A673 (cell line): ENCODE results near the gene CDC42BPB. TPM values are rescaled to one million over a fixed set of nuclear protein-coding genes. Genes with fewer than 3 reads are reported as not detected.

Experiments
- BruUV-seq: library from RNA; stranded (reverse); fragments of 400-500 nt; replicated peaks from 2 replicates; lab custom pipeline; 2021; lab: Mats Ljungman, UMichigan
- CTCF ChIA-PET: fragments of 300-600 bp; sonication (Branson Sonifier 250); formaldehyde crosslinking; loops from one replicate; lab custom pipeline; 2022; ENCODE audit warnings: antibody characterized with exemption; lab: Charles Lee
- POLR2A ChIA-PET: fragments of 300-600 bp; sonication (Branson Sonifier 250); formaldehyde crosslinking; loops from one replicate; lab custom pipeline; 2022; ENCODE audit warnings: antibody characterized with exemption; ENCODE audit not compliant: low non-redundant PET; lab: Charles Lee
- DNase-seq: peaks from one replicate; pipeline ENCODE4 v3.0.0-alpha.2; 2015; ENCODE audit warnings: low spot score
- H3K27ac ChIP-seq: fragments of 200-600 bp; sonication (generic); 2 replicates; pipeline ENCODE4 v1.5.1; 2016; ENCODE audit warnings: mixed run types, low read depth, mild to moderate bottlenecking, mixed read lengths, antibody characterized with exemption, low read length; ENCODE audit not compliant: poor library complexity, severe bottlenecking
- H3K27me3 ChIP-seq: fragments of 200-600 bp; sonication (generic); replicated peaks from 2 replicates; pipeline ENCODE4 v1.6.1; 2017; ENCODE audit warnings: mixed run types, low read depth, mild to moderate bottlenecking, mixed read lengths, antibody characterized with exemption, low read length; ENCODE audit not compliant: insufficient read depth, poor library complexity
- H3K36me3 ChIP-seq: fragments of 200-600 bp; sonication (generic); 2 replicates; pipeline ENCODE4 v1.6.1; 2016; ENCODE audit warnings: mixed run types, mild to moderate bottlenecking, mixed read lengths, antibody characterized with exemption, low read length; ENCODE audit not compliant: insufficient read depth, poor library complexity, severe bottlenecking
- H3K4me1 ChIP-seq: fragments of 200-600 bp; sonication (generic); 2 replicates; pipeline ENCODE4 v1.6.1; 2017; ENCODE audit warnings: mixed run types, mild to moderate bottlenecking, mixed read lengths, antibody characterized with exemption, low read length; ENCODE audit not compliant: insufficient read depth, poor library complexity, severe bottlenecking
- H3K4me3 ChIP-seq: fragments of 200-600 bp; sonication (generic); 2 replicates; pipeline ENCODE4 v1.5.1; 2016; ENCODE audit warnings: low read depth, mixed run types, mild to moderate bottlenecking, mixed read lengths, low read length; ENCODE audit not compliant: poor library complexity, severe bottlenecking
- H3K9me3 ChIP-seq: fragments of 200-600 bp; sonication (generic); 2 replicates; pipeline ENCODE4 v1.6.1; 2016; ENCODE audit warnings: mixed run types, low read depth, mild to moderate bottlenecking, mixed read lengths, antibody characterized with exemption, low read length; ENCODE audit not compliant: poor library complexity, severe bottlenecking
- EZH2 ChIP-seq: fragments of 200-600 bp; sonication (generic); IDR thresholded peaks from 2 replicates; pipeline ENCODE4 v1.6.1; 2017; ENCODE audit warnings: borderline replicate concordance, low read depth, mild to moderate bottlenecking, mixed read lengths, antibody characterized with exemption, low read length; ENCODE audit not compliant: poor library complexity, severe bottlenecking
- intact Hi-C: fragments of 100-400 bp; cut with micrococcal nuclease; formaldehyde crosslinking; loops from one replicate; pipeline ENCODE4 v1.10.0; 2022; ENCODE audit not compliant: unreplicated experiment
- total RNA-seq: library from RNA; stranded (reverse); gene quantifications from 2 replicates; pipeline ENCODE4 v1.2.3, GENCODE V29; 2021
- TF ChIP-seq, protein P1 (sequence below): fragments of 300-800, 200-600 bp; sonication (generic); conservative IDR thresholded peaks from 2 replicates; pipeline ENCODE4 v1.5.1; 2017; ENCODE audit warnings: low read depth, mild to moderate bottlenecking, antibody characterized with exemption, low read length, moderate library complexity, mixed read lengths

Gene CDC42BPB
- total RNA-seq, 1 experiment from 2014 or later: 103 TPM

DNA sequence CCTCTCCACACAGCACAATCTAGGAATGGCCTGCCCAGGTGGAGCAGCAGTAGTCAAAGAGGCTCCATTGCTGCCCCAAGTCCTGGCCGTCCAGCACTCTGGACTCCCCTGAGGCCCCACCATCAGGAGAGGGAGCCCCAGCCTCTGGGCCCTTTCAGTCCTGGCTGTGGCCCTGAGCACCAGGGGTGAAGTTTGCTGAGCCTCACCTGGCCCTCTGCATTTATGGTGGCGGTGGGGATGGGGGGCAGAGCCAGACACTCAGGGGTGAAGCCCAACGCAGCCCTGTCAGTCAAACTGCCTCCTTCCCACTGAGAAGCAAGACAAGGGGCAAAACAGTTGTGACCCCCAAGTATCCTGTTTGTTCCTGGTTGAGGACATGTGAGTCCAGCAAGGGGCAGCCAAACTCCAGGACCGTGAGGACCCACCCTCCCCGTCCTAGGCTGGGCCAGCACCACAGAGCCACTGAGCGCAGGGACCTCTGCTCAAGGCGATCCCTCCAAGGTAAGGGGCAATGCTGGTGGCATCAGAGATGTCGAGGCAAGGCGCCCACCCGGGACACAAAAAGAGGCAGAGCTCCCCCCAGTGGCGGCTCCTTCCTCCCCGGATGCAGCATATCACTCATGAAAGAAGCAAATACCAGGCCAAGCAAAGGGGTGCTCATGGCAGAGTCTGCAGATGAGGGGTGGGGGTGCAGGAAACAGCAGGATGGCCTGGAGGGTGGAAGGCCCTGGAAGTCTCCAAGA, 139.7 kb downstream of the CDC42BPB start:
- Histone ChIP-seq H3K36me3 (no peaks in the 10 kb centered on the region), H3K27ac (no peak overlapping the region), H3K4me3 (no peak overlapping the region), H3K4me1 (no peaks in the 10 kb centered on the region), H3K27me3 (peaks cover 2% of the 10 kb centered on the region), H3K9me3 (no peaks in the 10 kb centered on the region)
- ChIA-PET CTCF (interaction anchor here (1.3 kb wide), 1 partner anchor 223 kb away, joined by 6 read pairs; no protein-coding TSS in a partner anchor), POLR2A (no interaction called here)
- intact Hi-C loops: loop anchor here (2.0 to 10.0 kb wide), 4 partner anchors 143 to 479 kb away; no protein-coding TSS in a partner anchor
- DNase-seq: peak; percentile 78
- BruUV-seq: no TSS peak
- TF ChIP-seq, protein P1, sequence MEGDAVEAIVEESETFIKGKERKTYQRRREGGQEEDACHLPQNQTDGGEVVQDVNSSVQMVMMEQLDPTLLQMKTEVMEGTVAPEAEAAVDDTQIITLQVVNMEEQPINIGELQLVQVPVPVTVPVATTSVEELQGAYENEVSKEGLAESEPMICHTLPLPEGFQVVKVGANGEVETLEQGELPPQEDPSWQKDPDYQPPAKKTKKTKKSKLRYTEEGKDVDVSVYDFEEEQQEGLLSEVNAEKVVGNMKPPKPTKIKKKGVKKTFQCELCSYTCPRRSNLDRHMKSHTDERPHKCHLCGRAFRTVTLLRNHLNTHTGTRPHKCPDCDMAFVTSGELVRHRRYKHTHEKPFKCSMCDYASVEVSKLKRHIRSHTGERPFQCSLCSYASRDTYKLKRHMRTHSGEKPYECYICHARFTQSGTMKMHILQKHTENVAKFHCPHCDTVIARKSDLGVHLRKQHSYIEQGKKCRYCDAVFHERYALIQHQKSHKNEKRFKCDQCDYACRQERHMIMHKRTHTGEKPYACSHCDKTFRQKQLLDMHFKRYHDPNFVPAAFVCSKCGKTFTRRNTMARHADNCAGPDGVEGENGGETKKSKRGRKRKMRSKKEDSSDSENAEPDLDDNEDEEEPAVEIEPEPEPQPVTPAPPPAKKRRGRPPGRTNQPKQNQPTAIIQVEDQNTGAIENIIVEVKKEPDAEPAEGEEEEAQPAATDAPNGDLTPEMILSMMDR: peak; percentile 88
- no peak for TF ChIP-seq EZH2

DNA sequence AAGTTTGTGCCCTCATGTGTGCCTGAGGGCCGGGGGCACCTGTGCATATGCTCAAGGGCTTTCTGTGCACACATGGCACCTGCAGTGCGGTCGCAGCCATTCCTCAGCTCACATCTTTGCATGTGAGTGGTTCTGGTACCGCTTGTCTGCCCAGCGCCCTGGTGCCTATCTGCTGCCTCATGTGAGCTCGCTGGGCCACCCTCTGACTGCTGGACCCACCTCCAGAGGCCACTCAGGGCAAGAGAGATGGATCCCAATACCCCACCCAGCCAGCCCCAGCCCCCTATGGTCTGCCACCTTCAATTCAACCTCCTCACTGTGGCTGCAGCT, 140.3 kb downstream of the CDC42BPB start:
- H3K27me3 ChIP-seq: no peaks in the 10 kb centered on the region
- CTCF ChIA-PET: no interaction called here
- H3K27ac ChIP-seq: no peak overlapping the region
- no TSS peak for BruUV-seq
- H3K36me3 ChIP-seq: no peaks in the 10 kb centered on the region
- H3K4me3 ChIP-seq: no peak overlapping the region
- no peak for TF ChIP-seq EZH2
- TF ChIP-seq, protein P1: no peak
- H3K9me3 ChIP-seq: no peaks in the 10 kb centered on the region
- DNase-seq: no peak
- no peaks in the 10 kb centered on the region for H3K4me1 ChIP-seq
- intact Hi-C loops: loop anchor here (2.0 to 10.0 kb wide), 3 partner anchors 142 to 392 kb away; no protein-coding TSS in a partner anchor
- POLR2A ChIA-PET: no interaction called here

DNA sequence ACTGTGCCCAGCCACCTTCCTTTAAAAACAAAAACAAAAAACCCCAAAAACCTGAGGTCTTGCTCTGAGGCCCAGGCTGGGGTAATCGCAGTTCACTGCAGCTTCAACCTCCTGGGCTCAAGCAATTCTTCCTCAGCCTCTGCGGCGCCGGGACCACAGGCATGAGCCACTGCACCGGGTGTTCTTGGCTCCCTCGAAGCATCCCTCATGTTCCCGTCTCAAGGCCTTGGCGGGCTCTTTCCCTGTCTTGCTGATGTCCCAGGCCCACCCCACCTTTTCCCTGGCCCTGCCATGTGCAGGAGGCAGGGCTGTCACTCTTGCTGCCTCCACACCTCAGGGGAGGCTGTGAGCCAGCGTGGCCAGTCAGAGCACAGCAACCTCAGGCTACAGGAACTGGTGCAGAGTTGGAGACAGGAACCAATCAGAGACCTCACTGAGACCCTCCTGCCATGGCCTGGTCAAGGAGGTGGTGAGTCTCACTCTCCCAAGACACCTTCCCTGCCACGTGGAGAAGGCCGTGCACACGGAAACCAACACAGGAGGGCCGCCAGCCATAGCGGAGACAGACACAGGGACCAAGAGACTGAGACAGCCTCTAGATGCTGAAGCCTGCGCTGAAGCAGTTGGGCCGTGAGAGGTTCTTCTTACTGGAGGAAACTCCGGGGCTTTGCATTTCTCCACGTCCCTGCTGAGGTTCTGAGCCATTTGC, 140.8 kb downstream of the CDC42BPB start:
- intact Hi-C loops: loop anchor here (2.0 to 10.0 kb wide), 3 partner anchors 142 to 392 kb away; no protein-coding TSS in a partner anchor
- no TSS peak for BruUV-seq
- H3K9me3 ChIP-seq: no peaks in the 10 kb centered on the region
- ChIA-PET CTCF (no interaction called here), POLR2A (no interaction called here)
- H3K36me3 ChIP-seq: no peaks in the 10 kb centered on the region
- H3K27ac ChIP-seq: no peak overlapping the region
- H3K4me1 ChIP-seq: no peaks in the 10 kb centered on the region
- H3K27me3 ChIP-seq: no peaks in the 10 kb centered on the region
- DNase-seq: no peak
- no peak for TF ChIP-seq EZH2
- TF ChIP-seq, protein P1: no peak
- H3K4me3 ChIP-seq: no peak overlapping the region
